Measurements from ENCODE around the gene KDM6A.

Gene KDM6A

GRCh38 chrX:44951572-44952067 is 78.6 kb downstream of the KDM6A start:
- Histone ChIP-seq H2AFZ (ENCODE audit: low read depth) (no peak overlapping the region), H3K36me3 (ENCODE audit: insufficient read depth) (no peaks in the 10 kb centered on the region), H3K4me2 (no peak overlapping the region), H3K9ac (no peak overlapping the region), H3K4me3 (IDR thresholded peaks at IDR 0.05; ENCODE audit: insufficient read depth, low read depth, low read length) (no peak overlapping the region), H3K4me1 (ENCODE audit: low read depth, poor library complexity, severe bottlenecking) (no peaks in the 10 kb centered on the region), H3K27ac (no peak overlapping the region), H3K79me2 (ENCODE audit: insufficient read depth, low read depth) (peaks cover 94% of the 10 kb centered on the region), H4K20me1 (ENCODE audit: insufficient read depth) (no peaks in the 10 kb centered on the region), H3K27me3 (ENCODE audit: insufficient read depth, low read depth) (no peaks in the 10 kb centered on the region)
- no peak for TF ChIP-seq CTCF (conservative IDR thresholded peaks at IDR 0.05; ENCODE audit: low read depth, low read length)

GRCh38 chrX:44952329-44953027 is 79.5 kb downstream of the KDM6A start:
- Histone ChIP-seq H2AFZ (ENCODE audit: low read depth) (no peak overlapping the region), H4K20me1 (ENCODE audit: insufficient read depth) (no peaks in the 10 kb centered on the region), H3K4me3 (IDR thresholded peaks at IDR 0.05; ENCODE audit: insufficient read depth, low read depth, low read length) (no peak overlapping the region), H3K79me2 (ENCODE audit: insufficient read depth, low read depth) (peaks cover 91% of the 10 kb centered on the region), H3K27ac (no peak overlapping the region), H3K36me3 (ENCODE audit: insufficient read depth) (no peaks in the 10 kb centered on the region), H3K4me1 (ENCODE audit: low read depth, poor library complexity, severe bottlenecking) (no peaks in the 10 kb centered on the region), H3K27me3 (ENCODE audit: insufficient read depth, low read depth) (no peaks in the 10 kb centered on the region), H3K4me2 (no peak overlapping the region), H3K9ac (no peak overlapping the region)
- no peak for TF ChIP-seq CTCF (conservative IDR thresholded peaks at IDR 0.05; ENCODE audit: low read depth, low read length)

- no peak overlapping the region for H2AFZ ChIP-seq (ENCODE audit: low read depth)
- peaks cover 93% of the 10 kb centered on the region for H3K79me2 ChIP-seq (ENCODE audit: insufficient read depth, low read depth)
- TF ChIP-seq CTCF (conservative IDR thresholded peaks at IDR 0.05; ENCODE audit: low read depth, low read length), result no peak
- no peak overlapping the region for H3K9ac ChIP-seq
- H3K4me2 ChIP-seq, result no peak overlapping the region
- H3K36me3 ChIP-seq (ENCODE audit: insufficient read depth), result no peaks in the 10 kb centered on the region
- H3K27ac ChIP-seq, result no peak overlapping the region
- no peaks in the 10 kb centered on the region for H3K27me3 ChIP-seq (ENCODE audit: insufficient read depth, low read depth)
- peaks cover 3% of the 10 kb centered on the region for H3K4me1 ChIP-seq (ENCODE audit: low read depth, poor library complexity, severe bottlenecking)
- H3K4me3 ChIP-seq (IDR thresholded peaks at IDR 0.05; ENCODE audit: insufficient read depth, low read depth, low read length), result no peak overlapping the region
- H4K20me1 ChIP-seq (ENCODE audit: insufficient read depth), result 0 out of 2 replicates have a peak, but pooled peaks cover 5% of the 10 kb centered on the region
These were observed 80.9 kb downstream of the KDM6A start for GRCh38 chrX:44953734-44954502.

- H3K27ac ChIP-seq, result no peak overlapping the region
- no peak overlapping the region for H3K4me3 ChIP-seq (IDR thresholded peaks at IDR 0.05; ENCODE audit: insufficient read depth, low read depth, low read length)
These were observed 81.6 kb downstream of the KDM6A start for GRCh38 chrX:44954562-44954961.

More at GRCh38 chrX:44954562-44954961, 81.6 kb downstream of the KDM6A start:
- Histone ChIP-seq H3K79me2 (ENCODE audit: insufficient read depth, low read depth) (peaks cover 93% of the 10 kb centered on the region), H3K4me1 (ENCODE audit: low read depth, poor library complexity, severe bottlenecking) (peaks cover 9% of the 10 kb centered on the region), H3K4me2 (no peak overlapping the region), H3K27me3 (ENCODE audit: insufficient read depth, low read depth) (no peaks in the 10 kb centered on the region), H3K36me3 (ENCODE audit: insufficient read depth) (no peaks in the 10 kb centered on the region), H4K20me1 (ENCODE audit: insufficient read depth) (0 out of 2 replicates have a peak, but pooled peaks cover 9% of the 10 kb centered on the region), H3K9ac (no peak overlapping the region), H2AFZ (ENCODE audit: low read depth) (no peak overlapping the region)
- TF ChIP-seq CTCF (conservative IDR thresholded peaks at IDR 0.05; ENCODE audit: low read depth, low read length), result no peak

Measured in KMS-11 (cell line).